H1 (cell line): ENCODE measurements around the gene CNNM1. TPM values are rescaled to one million over a fixed set of nuclear protein-coding genes. Genes with fewer than 3 reads are reported as not detected.

Source experiments
- CTCF ChIA-PET: fragments of 300-600 bp; sonication (Branson Sonifier 250); formaldehyde crosslinking; loops from one replicate; lab custom pipeline; 2021; ENCODE audit not compliant: partially characterized antibody; lab: Charles Lee
- POLR2A ChIA-PET: fragments of 300-600 bp; sonication (Branson Sonifier 250); formaldehyde crosslinking; loops from one replicate; lab custom pipeline; 2021; ENCODE audit warnings: inconsistent platforms; ENCODE audit not compliant: partially characterized antibody; lab: Charles Lee
- DNase-seq, 2 experiments: peaks; one replicate each; pipeline versions ENCODE4 v3.0.0 to v3.0.0-alpha.2; 2010 to 2022; ENCODE audit warnings: low spot score in 2 of 2, low read depth in 1 of 2, mixed read lengths in 1 of 2
- FAIRE-seq: peaks from 2 replicates; lab custom pipeline; 2011; peaks lifted over from hg19 to GRCh38; lab: Jason Lieb, UNC
- H2AFZ ChIP-seq: 2 replicates; pipeline ENCODE4 v1.8.1; 2012; ENCODE audit warnings: low read length, inconsistent platforms
- H2AK5ac ChIP-seq: 2 replicates; pipeline ENCODE4 v1.6.1; 2013; ENCODE audit warnings: low read depth, low read length
- H2BK120ac ChIP-seq: replicated peaks from 2 replicates; pipeline ENCODE3; 2013; ENCODE audit warnings: low read depth, low read length, inconsistent platforms
- H2BK12ac ChIP-seq: 2 replicates; pipeline ENCODE4 v1.6.1; 2013; ENCODE audit warnings: low read depth, low read length
- H2BK15ac ChIP-seq: 2 replicates; pipeline ENCODE4 v1.6.1; 2013; ENCODE audit warnings: low read length
- H2BK20ac ChIP-seq: 2 replicates; pipeline ENCODE4 v1.6.1; 2013; ENCODE audit warnings: low read length
- H2BK5ac ChIP-seq: 2 replicates; pipeline ENCODE4 v1.6.1; 2013; ENCODE audit warnings: low read depth, low read length
- H3K14ac ChIP-seq: 2 replicates; pipeline ENCODE4 v1.6.1; 2013; ENCODE audit warnings: inconsistent platforms; ENCODE audit not compliant: insufficient read length
- H3K18ac ChIP-seq: 2 replicates; pipeline ENCODE4 v1.6.1; 2013; ENCODE audit warnings: low read length; ENCODE audit errors: extremely low read depth
- H3K23ac ChIP-seq: 2 replicates; pipeline ENCODE4 v1.6.1; 2013; ENCODE audit warnings: inconsistent platforms; ENCODE audit not compliant: insufficient read length
- H3K23me2 ChIP-seq: 2 replicates; pipeline ENCODE4 v1.6.1; 2013; ENCODE audit warnings: low read depth, low read length
- H3K27ac ChIP-seq: 2 replicates; pipeline ENCODE4 v1.6.1; 2011; ENCODE audit warnings: low read depth, low read length, inconsistent platforms
- H3K27me3 ChIP-seq, 4 experiments: replicated peaks in 1 of 4; 1 replicate in 1 of 4; 2 replicates in 3 of 4; pipeline versions ENCODE4 v1.6.1 to v1.8.1; 2011 to 2013; ENCODE audit warnings: low read length in 3 of 4, mild to moderate bottlenecking in 3 of 4, inconsistent platforms in 2 of 4, mixed read lengths in 2 of 4, moderate library complexity in 1 of 4; ENCODE audit not compliant: control insufficient read depth in 3 of 4, insufficient read depth in 3 of 4; ENCODE audit errors: extremely low read depth in 1 of 4
- H3K36me3 ChIP-seq, 4 experiments: 2 replicates each; pipeline versions ENCODE4 v1.6.1 to v1.8.1; 2011 to 2013; ENCODE audit warnings: mild to moderate bottlenecking in 4 of 4, low read length in 3 of 4, moderate library complexity in 2 of 4, control low read depth in 1 of 4, inconsistent platforms in 1 of 4; ENCODE audit not compliant: insufficient read depth in 4 of 4, control insufficient read depth in 2 of 4
- H3K4ac ChIP-seq: replicated peaks from 2 replicates; pipeline ENCODE3; 2013; ENCODE audit warnings: low read length, low read depth, mixed read lengths, inconsistent platforms; ENCODE audit not compliant: insufficient read length
- H3K4me1 ChIP-seq, 4 experiments: replicated peaks in 1 of 4; 1 replicate in 1 of 4; 2 replicates in 3 of 4; pipeline versions ENCODE4 v1.6.1 to v1.8.1; 2011 to 2013; ENCODE audit warnings: low read length in 3 of 4, inconsistent platforms in 2 of 4, mixed read lengths in 1 of 4; ENCODE audit not compliant: insufficient read depth in 4 of 4, control insufficient read depth in 3 of 4
- H3K4me2 ChIP-seq, 2 experiments: 2 replicates each; pipeline versions ENCODE4 v1.6.1 to v1.8.1; 2011 to 2013; ENCODE audit warnings: low read depth in 2 of 2, low read length in 2 of 2, control low read depth in 1 of 2, inconsistent platforms in 1 of 2, mild to moderate bottlenecking in 1 of 2; ENCODE audit not compliant: insufficient read depth in 1 of 2
- H3K4me3 ChIP-seq, 4 experiments: fragments of 200-600, 300-600 bp in 1 of 4; sonication (generic), shearing (Covaris generic), sonication (Bioruptor Twin) in 1 of 4; 2 replicates each; pipeline versions ENCODE4 v1.5.1 to v1.8.1; 2011 to 2016; ENCODE audit warnings: low read length in 4 of 4, low read depth in 3 of 4, control low read depth in 2 of 4, inconsistent platforms in 2 of 4, mild to moderate bottlenecking in 2 of 4, mixed read lengths in 1 of 4, moderate library complexity in 1 of 4; ENCODE audit not compliant: insufficient read depth in 2 of 4; ENCODE audit errors: extremely low read depth in 1 of 4
- H3K56ac ChIP-seq: replicated peaks from 2 replicates; pipeline ENCODE3; 2013; ENCODE audit warnings: low read depth, mild to moderate bottlenecking, mixed read lengths, low read length, inconsistent platforms; ENCODE audit not compliant: insufficient read length
- H3K79me1 ChIP-seq: 2 replicates; pipeline ENCODE4 v1.6.1; 2013; ENCODE audit warnings: low read depth, low read length, control low read depth
- H3K79me2 ChIP-seq, 2 experiments: 2 replicates each; pipeline versions ENCODE4 v1.6.1 to v1.8.1; 2012 to 2013; ENCODE audit warnings: low read length in 2 of 2, mild to moderate bottlenecking in 2 of 2, inconsistent platforms in 1 of 2; ENCODE audit not compliant: insufficient read depth in 2 of 2, control insufficient read depth in 1 of 2
- H3K9ac ChIP-seq, 4 experiments: replicated peaks in 1 of 4; 1 replicate in 1 of 4; 2 replicates in 3 of 4; pipeline versions ENCODE4 v1.6.1 to v1.8.1; 2011 to 2013; ENCODE audit warnings: low read depth in 3 of 4, low read length in 3 of 4, control low read depth in 2 of 4, mild to moderate bottlenecking in 2 of 4, moderate library complexity in 2 of 4, inconsistent platforms in 1 of 4; ENCODE audit errors: extremely low read depth in 1 of 4
- H3K9me3 ChIP-seq, 2 experiments: 2 replicates each; pipeline versions ENCODE4 v1.6.1 to v1.8.1; 2012 to 2013; ENCODE audit warnings: mild to moderate bottlenecking in 2 of 2, moderate library complexity in 2 of 2, control low read depth in 1 of 2, inconsistent platforms in 1 of 2, low read depth in 1 of 2, low read length in 1 of 2, mixed read lengths in 1 of 2; ENCODE audit not compliant: insufficient read depth in 2 of 2
- H4K20me1 ChIP-seq, 2 experiments: replicated peaks in 1 of 2; 2 replicates each; pipeline versions ENCODE3 to v1.8.1; 2011 to 2013; ENCODE audit warnings: inconsistent platforms in 2 of 2, low read length in 2 of 2, mild to moderate bottlenecking in 1 of 2; ENCODE audit not compliant: insufficient read depth in 2 of 2, control insufficient read depth in 1 of 2
- H4K5ac ChIP-seq: 2 replicates; pipeline ENCODE4 v1.6.1; 2013; ENCODE audit warnings: low read length, low read depth, mixed read lengths, inconsistent platforms; ENCODE audit not compliant: insufficient read length
- H4K8ac ChIP-seq: 2 replicates; pipeline ENCODE4 v1.8.0; 2013; ENCODE audit warnings: mild to moderate bottlenecking, moderate library complexity, low read length, inconsistent platforms; ENCODE audit not compliant: insufficient read depth; ENCODE audit errors: extremely low read depth
- H4K91ac ChIP-seq: replicated peaks from 2 replicates; pipeline ENCODE3; 2013; ENCODE audit warnings: low read length, mixed read lengths, inconsistent platforms; ENCODE audit not compliant: insufficient read length
- ASH2L ChIP-seq: fragments of 200-600, 300-600 bp; sonication (generic); IDR thresholded peaks from one replicate; pipeline ENCODE4 v1.7.1; 2017; ENCODE audit warnings: low read length
- CHD1 ChIP-seq: IDR thresholded peaks from 2 replicates; pipeline ENCODE4 v1.6.1; 2012; ENCODE audit warnings: low read depth, low read length, improper control_type of control experiment
- CHD2 ChIP-seq: IDR thresholded peaks from 2 replicates; pipeline ENCODE4 v1.6.1; 2012; ENCODE audit warnings: low read length, improper control_type of control experiment
- JUND ChIP-seq: IDR thresholded peaks from 2 replicates; pipeline ENCODE4 v1.6.1; 2011; ENCODE audit warnings: mild to moderate bottlenecking, improper control_type of control experiment, low read length
- MAFK ChIP-seq: IDR thresholded peaks from 2 replicates; pipeline ENCODE4 v1.6.1; 2012; ENCODE audit warnings: low read depth, mild to moderate bottlenecking, improper control_type of control experiment, low read length
- NANOG ChIP-seq: IDR thresholded peaks from 2 replicates; pipeline ENCODE4 v1.6.1; 2011; ENCODE audit warnings: low read length, low read depth, mild to moderate bottlenecking, inconsistent platforms; ENCODE audit not compliant: insufficient read depth, poor library complexity, severe bottlenecking
- RBBP5 ChIP-seq: IDR thresholded peaks from 2 replicates; pipeline ENCODE4 v1.7.1; 2012; ENCODE audit warnings: low read depth, mild to moderate bottlenecking, inconsistent platforms, low read length, moderate library complexity, borderline replicate concordance
- RNF2 ChIP-seq: fragments of 200-900, 300-1000 bp; sonication (generic); IDR thresholded peaks from 2 replicates; pipeline ENCODE4 v1.7.1; 2016; ENCODE audit warnings: borderline replicate concordance, low read depth, mild to moderate bottlenecking, antibody characterized with exemption, low read length; ENCODE audit not compliant: poor library complexity, severe bottlenecking; ENCODE audit errors: missing control alignments
- SP1 ChIP-seq: IDR thresholded peaks from 2 replicates; pipeline ENCODE4 v1.6.1; 2011; ENCODE audit warnings: low read depth, low read length
- SUZ12 ChIP-seq: fragments of 200-600 bp; sonication (generic); IDR thresholded peaks from 2 replicates; pipeline ENCODE4 v1.6.1; 2012; ENCODE audit warnings: mild to moderate bottlenecking, inconsistent platforms, low read length, moderate library complexity, mixed read lengths
- WGBS, 2 experiments: shearing (Covaris generic) in 1 of 2; methylation state at CpG; one replicate each; pipeline versions ENCODE4 v1.1.6 to v1.1.7; 2013 to 2015; ENCODE audit warnings: low lambda C conversion rate in 2 of 2, mixed read lengths in 2 of 2, inconsistent platforms in 1 of 2, low coverage in 1 of 2, missing lambda C conversion rate in 1 of 2; ENCODE audit not compliant: insufficient replicate concordance in 2 of 2, insufficient coverage in 1 of 2, insufficient read length in 1 of 2; ENCODE audit errors: extremely low coverage in 1 of 2, missing lambda C conversion rate in 1 of 2; 5-methylcytosine and 5-hydroxymethylcytosine counted together
- polyA plus RNA-seq, 7 experiments: library from polyadenylated mRNA; depleted of rRNA in 3 of 7; stranded (reverse) in 5 of 7; unstranded in 2 of 7; fragments of >200 nt in 5 of 7; fragments of 200-250 nt in 2 of 7; gene quantifications; 1 replicate in 5 of 7; 2 replicates in 1 of 7; 4 replicates in 1 of 7; pipeline versions ENCODE4 v1.2.1 to v1.2.3, GENCODE V29; 2011 to 2013; ENCODE audit warnings: missing spikeins in 2 of 7, mixed read lengths in 2 of 7
- total RNA-seq: library from RNA; stranded (reverse); fragmentation: NEBNext Ultra II Directional; extraction: Animal tissue kit (Norgen Biotek cat#: 25700); gene quantifications from 2 replicates; pipeline ENCODE4 v1.2.1, GENCODE V29; 2021
- TF ChIP-seq, protein P1 (sequence below), 3 experiments: IDR thresholded peaks; 1 replicate in 2 of 3; 2 replicates in 1 of 3; pipeline versions ENCODE4 v1.5.1 to v1.6.1; 2011; ENCODE audit warnings: low read length in 3 of 3, mild to moderate bottlenecking in 3 of 3, inconsistent platforms in 2 of 3, low read depth in 1 of 3, moderate library complexity in 1 of 3; ENCODE audit not compliant: insufficient read depth in 1 of 3; ENCODE audit errors: control extremely low read depth in 1 of 3

CNNM1 gene
- total and polyA plus RNA-seq, 2 of the 8 experiments (the other 6 are each of a cell fraction or from before 2014, with no cell fraction given), result 0.74 to 0.92 TPM

- no peak overlapping the region for H3K27ac ChIP-seq
- H3K36me3 ChIP-seq, result no peaks in the 10 kb centered on the region
- H3K14ac ChIP-seq, result no peak overlapping the region
- H3K4me1 ChIP-seq, result no peaks in the 10 kb centered on the region; a peak in 1 of 7 replicates
- no peak overlapping the region for H2BK5ac ChIP-seq
- H3K27me3 ChIP-seq, result no peaks in the 10 kb centered on the region
- DNase-seq (no peak), FAIRE-seq (no peak)
- H4K20me1 ChIP-seq, result no peaks in the 10 kb centered on the region
- H3K9ac ChIP-seq, result no peak overlapping the region
- H3K79me2 ChIP-seq, result no peaks in the 10 kb centered on the region
- no peak overlapping the region for H2BK15ac ChIP-seq
- peaks cover 4 to 7% of the 10 kb centered on the region in 2 experiments; a peak in 2 of 4 replicates for H3K9me3 ChIP-seq
- H2BK12ac ChIP-seq, result no peak overlapping the region
- H4K8ac ChIP-seq, result no peak overlapping the region
- H4K5ac ChIP-seq, result no peak overlapping the region
- H4K91ac ChIP-seq, result no peak overlapping the region
- no peak overlapping the region for H3K4ac ChIP-seq
- no peak overlapping the region for H3K4me3 ChIP-seq
- H2BK120ac ChIP-seq, result no peak overlapping the region
- H2BK20ac ChIP-seq, result no peak overlapping the region
- H3K4me2 ChIP-seq, result no peak overlapping the region
- no peaks in the 10 kb centered on the region for H3K79me1 ChIP-seq
- no peak overlapping the region for H2AK5ac ChIP-seq
- ChIA-PET POLR2A (no interaction called here), CTCF (no interaction called here)
- H3K18ac ChIP-seq, result no peak overlapping the region
- H3K23ac ChIP-seq, result no peak overlapping the region
- H3K23me2 ChIP-seq, result no peaks in the 10 kb centered on the region
- no peak overlapping the region for H3K56ac ChIP-seq
- 93% methylated on average over 3 of the region's 3 CpGs; no CpG with 5 or more reads in 1 of the 2 experiments for WGBS, 2 experiments
- H2AFZ ChIP-seq, result no peak overlapping the region
- no peak for TF ChIP-seq RBBP5
- no peak for TF ChIP-seq MAFK
- TF ChIP-seq SUZ12, result no peak
- TF ChIP-seq ASH2L, result no peak
- no peak for TF ChIP-seq NANOG
- TF ChIP-seq CHD1, result no peak
- TF ChIP-seq SP1, result no peak
- no peak for TF ChIP-seq RNF2
- TF ChIP-seq, protein P1, sequence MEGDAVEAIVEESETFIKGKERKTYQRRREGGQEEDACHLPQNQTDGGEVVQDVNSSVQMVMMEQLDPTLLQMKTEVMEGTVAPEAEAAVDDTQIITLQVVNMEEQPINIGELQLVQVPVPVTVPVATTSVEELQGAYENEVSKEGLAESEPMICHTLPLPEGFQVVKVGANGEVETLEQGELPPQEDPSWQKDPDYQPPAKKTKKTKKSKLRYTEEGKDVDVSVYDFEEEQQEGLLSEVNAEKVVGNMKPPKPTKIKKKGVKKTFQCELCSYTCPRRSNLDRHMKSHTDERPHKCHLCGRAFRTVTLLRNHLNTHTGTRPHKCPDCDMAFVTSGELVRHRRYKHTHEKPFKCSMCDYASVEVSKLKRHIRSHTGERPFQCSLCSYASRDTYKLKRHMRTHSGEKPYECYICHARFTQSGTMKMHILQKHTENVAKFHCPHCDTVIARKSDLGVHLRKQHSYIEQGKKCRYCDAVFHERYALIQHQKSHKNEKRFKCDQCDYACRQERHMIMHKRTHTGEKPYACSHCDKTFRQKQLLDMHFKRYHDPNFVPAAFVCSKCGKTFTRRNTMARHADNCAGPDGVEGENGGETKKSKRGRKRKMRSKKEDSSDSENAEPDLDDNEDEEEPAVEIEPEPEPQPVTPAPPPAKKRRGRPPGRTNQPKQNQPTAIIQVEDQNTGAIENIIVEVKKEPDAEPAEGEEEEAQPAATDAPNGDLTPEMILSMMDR (IDR thresholded peaks at IDR 0.05; ENCODE audit: control extremely low read depth in 1 of 3, insufficient read depth in 1 of 3, low read depth in 1 of 3, low read length in 3 of 3), result no peak
- no peak for TF ChIP-seq JUND
- TF ChIP-seq CHD2, result no peak
Observed at GRCh38 chr10:99341860-99342490, 12.8 kb downstream of the CNNM1 start.
